Measurements from ENCODE around the gene INPP5K.

- TF ChIP-seq POLR2A (IDR thresholded peaks at IDR 0.05), result no peak
- TF ChIP-seq CTCF (IDR thresholded peaks at IDR 0.05), result no peak
Measured at GRCh38 chr17:1535737-1536136, 19.3 kb upstream of the INPP5K start.
